HK-2 (cell line): Measurements from ENCODE around the gene MAMLD1.

Experiments
- DNase-seq: peaks from one replicate; pipeline ENCODE4 v3.0.0-alpha.2; 2018; ENCODE audit not compliant: unreplicated experiment

The MAMLD1 gene

DNA sequence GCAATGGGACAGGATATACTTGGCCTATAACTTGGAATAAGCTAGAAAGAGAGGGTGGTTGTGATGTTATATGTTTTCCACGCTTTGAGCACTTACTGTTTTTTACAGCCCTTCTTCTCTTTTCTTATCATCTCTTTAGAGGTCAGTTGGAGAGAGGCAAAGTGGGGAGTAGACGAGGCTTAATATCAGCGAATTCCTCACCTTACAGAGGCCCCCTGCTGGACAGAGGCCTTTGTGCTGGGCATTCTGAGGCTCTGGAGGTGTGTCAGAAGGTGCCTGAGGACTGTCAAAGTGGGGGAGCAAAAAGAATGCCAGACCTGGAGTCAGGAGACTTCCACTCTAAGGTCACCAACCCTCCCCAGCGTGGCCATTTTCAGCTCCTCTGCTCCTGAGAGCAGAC, 42.5 kb downstream of the MAMLD1 start:
- DNase-seq: no peak

DNA sequence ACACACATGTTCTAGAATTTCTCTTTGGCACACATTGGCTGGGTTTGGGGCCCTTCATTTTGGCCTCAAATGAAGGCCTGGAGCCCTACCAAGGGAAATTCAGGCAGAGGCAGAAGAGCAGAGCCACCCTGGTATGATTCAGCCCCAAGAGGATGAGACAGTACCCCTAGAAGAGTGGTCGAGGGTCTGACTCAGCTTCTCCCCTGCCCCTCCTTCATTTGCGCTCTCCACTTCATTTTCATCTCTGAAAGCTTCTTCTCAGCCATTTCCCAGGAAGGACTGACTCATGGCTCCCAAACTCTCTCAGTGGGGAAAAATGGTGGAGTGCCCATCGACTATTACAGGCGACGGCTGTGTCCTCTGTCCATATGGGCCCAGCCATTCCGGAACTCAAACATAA, 43.5 kb downstream of the MAMLD1 start:
- no peak for DNase-seq

DNA sequence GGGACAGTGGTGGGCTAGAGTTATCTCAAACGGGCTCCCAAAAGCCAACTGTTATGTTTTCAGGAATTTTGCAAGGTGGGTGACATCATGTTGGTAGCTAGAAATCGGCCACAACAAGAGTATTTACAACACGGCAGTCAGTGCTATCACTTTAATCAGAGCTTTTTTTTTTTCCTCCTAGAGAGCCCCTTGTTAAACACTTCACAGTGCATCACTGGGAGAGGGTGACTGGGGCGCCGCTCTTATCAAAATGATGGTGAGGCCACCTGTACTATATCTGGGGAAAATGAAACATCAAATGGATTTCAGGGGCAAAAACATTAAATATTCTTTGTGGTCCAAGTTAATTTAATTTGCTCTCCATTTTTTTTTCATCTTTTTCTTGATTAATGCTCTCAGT, 44.9 kb downstream of the MAMLD1 start:
- no peak for DNase-seq

DNA sequence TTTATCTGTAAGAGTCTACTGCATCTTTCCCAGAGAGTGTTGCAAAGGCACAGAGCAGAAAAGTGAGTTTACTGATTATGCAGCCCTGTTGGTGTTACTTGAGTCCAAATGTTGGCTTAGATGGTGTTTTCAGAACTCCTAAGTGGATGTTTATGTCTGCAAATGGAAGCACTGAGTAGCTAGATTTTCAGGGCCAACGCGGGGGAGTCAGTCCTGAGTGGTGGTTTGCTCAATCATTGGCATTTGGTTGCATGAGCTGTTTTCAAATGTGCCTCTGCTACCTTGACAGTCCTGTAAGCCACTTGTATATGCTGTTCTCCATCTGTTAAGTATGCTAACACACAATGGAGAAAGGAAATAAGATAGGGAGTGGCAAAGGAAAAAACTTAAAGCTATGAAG, 45.4 kb downstream of the MAMLD1 start:
- DNase-seq: no peak

DNA sequence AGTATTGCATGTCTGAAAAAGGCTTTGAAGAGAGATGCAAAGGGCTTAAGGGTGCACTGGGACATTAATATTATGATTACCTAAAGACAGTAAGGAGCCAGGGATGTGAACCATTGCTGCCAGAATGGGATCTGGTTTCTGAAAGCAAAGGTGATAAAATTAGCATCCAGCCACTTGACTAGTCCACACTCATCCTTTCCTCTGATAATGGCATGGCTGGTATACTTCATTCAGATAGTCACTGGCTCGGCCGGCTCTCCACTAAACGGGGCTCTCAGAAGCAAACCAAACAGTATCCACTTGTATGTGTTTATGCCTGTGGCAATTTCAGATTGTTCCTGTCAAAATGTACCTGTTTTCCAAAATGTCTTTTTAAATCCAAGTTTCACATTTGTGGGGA, 46.4 kb downstream of the MAMLD1 start:
- no peak for DNase-seq

DNA sequence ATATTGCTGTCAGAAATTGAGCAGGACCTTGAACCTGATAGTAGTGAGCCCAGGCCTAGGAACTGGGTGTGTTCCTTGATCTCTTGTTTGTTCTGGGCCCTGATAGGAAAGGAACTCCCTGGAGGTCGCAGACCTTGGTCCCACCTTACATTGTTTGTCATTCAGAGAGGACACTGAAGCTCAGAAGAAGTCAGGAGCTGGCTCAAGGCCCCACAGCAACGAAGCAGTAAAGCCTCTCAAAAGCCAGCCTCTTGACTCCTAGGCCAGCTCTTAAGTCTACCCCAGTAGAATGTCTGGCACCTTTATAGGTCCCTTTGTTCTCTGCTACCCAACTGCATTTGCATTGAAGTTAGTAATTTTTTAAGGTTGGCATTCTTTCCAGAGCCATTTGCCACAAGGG, 46.8 kb downstream of the MAMLD1 start:
- DNase-seq: no peak

DNA sequence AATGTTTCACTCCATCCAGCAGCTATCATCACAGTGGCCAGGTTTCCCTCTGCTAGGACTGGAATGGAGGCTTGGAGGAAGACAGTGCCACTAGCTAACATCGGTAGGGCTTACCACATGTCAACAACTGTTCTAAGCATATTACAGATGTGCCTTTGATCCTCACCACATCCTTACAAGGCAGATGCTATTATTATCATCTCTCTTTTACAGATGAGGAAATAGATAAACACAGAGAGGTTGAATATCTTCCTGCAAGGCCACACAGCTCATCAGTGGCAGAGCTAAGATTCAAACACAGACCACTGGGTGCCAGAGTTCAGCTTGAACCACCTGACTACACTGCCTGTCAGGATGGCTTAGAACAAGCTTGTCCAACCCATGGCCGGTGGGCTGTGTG, 47.4 kb downstream of the MAMLD1 start:
- no peak for DNase-seq

DNA sequence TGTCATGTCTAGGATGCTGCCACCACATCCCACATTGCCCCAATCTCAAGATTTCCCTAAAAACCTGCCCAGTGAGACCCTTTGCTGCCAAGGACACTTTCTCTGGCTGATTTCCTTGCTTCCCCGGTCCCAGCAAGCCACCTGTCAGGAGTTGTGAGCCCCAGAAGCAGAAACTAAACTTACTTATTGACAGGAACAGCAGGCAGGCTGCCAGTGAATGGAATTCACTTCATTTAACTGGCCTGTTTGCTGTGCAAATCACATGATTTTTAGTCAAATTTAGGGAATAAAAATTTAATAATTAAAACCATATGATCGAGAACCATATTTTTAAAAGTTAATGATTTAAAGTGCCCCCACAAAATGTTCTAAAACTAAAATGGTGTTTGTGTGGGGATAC, 48.5 kb downstream of the MAMLD1 start:
- no peak for DNase-seq

DNA sequence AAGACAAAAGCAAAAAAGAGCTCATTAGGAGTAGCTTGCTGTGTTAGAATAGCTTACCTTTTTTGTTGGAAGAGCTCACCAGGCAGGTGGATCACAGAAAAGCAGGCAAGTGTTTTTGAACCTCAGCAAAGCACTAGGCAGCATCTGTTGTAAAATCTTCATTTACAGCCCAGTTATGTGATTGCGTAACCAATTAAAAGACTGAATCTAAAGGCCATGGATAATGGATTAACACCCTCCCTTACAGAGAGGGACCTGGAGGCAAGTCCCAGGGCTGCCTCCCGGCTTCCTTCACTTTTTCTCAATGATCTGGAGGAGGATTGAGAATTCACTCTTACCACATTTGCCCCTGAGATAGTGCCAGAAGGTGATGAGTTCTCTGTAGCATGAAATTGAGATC, 51.1 kb downstream of the MAMLD1 start:
- no peak for DNase-seq

DNA sequence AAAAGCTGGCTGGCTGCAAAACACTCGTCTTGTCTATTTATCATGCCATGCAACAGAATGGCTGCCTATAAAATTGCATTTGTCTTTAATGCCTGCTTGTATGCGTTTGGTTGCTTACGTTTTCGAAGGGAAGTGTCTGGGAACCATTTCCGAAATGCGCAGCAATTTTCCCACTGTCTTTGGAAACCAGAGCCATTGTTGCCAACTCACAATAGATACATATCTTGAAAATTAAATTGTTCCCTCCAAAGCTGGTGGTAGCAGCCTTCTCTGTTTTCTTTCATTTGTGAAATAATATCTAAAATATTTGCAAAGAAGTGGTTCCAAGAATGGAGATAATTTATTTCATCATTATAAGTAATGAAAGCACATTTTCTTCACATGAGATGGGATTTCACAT, 53.4 kb downstream of the MAMLD1 start:
- DNase-seq: no peak

DNA sequence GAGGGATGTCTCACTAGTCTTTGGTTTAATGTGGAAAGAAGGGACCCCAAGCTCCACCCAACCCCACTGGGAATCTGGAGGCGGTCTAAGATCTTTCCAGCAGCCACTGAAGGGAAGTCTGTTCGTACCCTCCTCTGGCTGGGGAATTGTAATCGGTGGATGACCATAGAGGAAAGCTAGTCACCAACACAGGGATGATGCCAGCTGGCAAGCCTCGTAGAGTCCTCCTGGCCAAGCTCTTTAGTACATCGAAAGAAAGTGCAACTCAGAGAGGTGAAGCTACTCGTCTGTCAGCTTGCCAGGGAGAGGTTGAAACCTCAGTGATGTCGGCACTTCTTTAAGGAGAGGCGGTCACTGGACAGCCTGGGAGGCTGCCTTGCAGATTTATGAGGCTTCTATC, 58.7 kb downstream of the MAMLD1 start:
- no peak for DNase-seq

DNA sequence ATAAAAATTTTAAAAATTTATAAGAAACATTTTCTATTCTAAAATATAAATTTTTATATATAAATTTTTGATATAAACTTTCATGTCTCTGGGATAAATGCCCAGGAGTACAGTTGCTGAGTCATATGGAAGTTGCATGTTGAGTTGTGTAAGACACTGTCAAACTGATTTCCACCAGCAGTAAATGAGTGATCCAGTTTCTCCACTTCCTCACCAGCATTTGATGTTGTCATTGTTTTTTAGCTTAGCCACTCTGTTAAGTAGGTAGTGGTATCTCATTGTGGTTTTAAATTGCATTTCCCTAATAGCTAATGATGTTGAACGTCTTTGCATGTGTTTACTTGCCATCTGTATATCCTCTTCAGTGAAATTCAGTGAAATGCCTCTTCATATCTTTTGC, 66.5 kb downstream of the MAMLD1 start:
- no peak for DNase-seq

DNA sequence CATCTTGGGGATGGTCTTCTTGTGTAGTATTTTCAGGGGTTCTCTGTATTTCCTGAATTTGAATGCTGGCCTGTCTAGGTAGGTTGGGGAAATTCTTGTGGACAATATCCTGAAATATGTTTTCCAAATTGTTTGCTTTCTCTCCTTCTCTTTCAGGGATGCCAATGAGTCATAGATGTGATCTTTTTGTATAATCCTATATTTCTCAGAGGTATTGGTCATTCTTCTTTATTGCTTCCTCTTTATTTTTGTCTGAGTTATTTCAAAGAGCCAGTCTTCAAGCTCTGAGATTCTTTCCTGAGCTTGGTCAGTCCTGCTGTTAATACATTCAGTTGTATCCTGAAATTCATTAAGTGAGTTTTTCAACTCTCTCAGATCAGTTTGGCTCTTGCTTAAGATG, 73.1 kb downstream of the MAMLD1 start:
- DNase-seq: no peak

DNA sequence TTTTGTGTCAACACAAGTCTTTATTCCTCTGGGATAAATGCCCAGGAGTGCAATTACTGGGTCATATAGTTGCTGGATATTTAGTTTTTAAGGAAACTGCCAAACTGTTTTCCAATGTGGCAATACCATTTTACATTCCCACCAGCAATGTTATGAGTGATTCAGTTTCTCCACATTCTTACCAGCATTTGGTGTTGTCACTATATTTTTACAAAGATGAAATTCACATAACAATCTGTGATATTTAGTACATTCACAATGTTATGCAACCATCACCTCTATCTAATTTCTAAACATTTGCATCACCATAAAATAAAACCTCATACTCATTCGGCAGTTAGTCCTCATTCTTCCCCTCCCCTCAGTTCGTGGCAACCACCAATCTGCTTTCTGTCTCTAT, 75.0 kb downstream of the MAMLD1 start:
- DNase-seq: no peak

DNA sequence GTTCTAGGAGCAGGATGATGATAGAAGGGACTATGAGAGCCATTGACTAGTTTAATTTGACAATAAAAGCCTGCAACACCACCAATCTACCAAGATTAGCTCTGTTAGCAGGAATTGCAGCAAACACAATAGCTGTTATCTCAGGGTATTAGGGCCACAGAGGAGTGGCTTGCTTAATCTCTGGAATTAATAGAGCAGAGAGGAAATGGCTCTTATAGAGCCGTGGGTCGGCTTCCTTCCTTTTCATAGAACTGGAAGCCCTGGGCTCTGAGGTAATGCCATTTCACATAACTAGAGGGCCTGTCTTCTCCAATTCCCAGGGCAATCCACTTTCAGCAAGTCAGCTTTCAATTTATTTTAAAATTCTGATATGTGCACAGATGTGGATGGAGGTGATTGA, 83.0 kb downstream of the MAMLD1 start:
- no peak for DNase-seq

DNA sequence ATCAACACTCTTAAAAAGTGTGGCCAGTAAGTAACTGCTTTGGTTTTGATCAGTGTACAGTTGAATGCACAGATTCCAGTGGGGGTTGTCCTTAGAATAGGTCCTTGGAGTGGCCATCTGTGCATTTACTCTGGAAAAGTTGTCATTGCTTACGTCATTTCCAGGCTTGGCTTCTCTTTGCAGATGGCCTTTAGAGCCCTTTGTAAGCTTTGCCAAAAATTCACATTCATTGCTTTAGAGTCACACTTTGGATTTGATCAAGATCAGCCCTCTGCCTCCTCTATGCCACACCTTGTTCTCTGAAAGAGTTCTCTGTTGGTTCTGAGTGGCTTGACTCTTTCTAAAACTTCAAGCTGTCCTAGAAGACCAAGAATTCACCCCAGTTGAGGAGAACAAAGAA, 83.9 kb downstream of the MAMLD1 start:
- no peak for DNase-seq

DNA sequence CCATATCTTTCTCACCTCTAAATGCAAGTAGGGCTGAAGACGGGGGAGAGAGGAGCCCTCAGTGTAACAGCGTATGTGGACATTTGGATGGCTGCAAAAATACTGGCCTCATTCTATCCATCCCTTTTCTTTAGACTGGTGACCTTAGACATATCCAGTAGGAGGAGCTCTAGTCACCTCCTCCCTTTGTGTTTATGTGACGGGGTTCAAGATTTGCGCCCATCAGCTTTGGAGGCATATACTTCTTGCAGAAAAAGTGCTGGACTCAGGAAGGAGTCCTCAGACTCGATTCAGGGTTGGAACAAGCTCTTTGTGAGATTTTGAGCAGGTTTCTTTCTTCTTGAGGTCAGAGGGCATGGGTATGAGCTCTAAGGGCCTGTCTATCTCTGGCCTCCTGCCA, 86.2 kb downstream of the MAMLD1 start:
- no peak for DNase-seq

DNA sequence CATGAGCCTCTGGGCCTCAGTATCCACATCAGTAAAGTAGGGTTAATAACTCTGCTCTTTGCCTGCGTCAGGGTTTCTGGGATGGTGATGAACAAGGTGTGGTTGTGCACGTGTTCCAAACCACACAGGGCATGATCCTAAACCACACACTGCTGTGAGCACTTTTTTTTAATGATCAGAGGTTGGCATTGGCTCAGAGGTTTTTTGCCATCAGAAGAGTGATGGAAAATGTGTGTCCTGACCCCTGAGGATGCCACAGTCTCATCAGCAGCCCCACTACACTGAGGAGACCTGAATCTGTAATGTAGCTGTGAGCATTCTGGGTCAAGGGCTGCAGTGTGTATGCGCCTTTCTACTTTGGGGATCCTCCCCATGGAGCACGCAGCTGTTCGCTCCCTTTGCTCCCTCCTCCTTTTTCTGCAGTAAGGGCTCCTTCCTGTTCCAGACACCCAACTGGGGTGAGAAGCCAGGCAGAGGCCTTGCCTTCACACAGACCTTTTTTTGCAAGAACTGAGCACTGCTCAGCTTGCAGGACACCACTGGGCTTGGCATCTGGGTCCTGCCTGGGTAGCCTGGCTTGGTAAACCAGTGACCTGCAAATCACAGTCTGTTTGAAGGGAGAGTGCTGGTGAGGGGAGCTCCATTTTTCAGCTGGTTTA, 87.5 kb downstream of the MAMLD1 start:
- no peak for DNase-seq

DNA sequence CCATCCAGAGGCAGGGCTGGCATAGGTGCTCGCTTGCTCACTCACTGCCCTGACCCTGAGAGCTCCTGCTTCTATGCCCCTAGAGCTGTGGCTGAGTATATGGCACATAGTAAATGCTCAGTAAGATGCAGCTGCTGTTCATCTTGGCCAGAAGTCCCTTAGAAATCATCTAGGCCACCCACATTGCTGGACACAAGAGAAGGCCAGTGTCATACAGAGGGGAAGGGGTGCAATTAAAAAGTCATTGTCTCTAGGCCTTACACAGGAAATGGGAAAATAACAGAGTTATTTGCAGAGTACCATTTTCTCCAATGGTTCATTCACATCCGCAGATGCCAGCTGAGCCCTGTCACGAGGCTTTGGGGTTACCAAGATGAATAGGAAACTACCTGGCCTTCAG, 88.8 kb downstream of the MAMLD1 start:
- DNase-seq: no peak

DNA sequence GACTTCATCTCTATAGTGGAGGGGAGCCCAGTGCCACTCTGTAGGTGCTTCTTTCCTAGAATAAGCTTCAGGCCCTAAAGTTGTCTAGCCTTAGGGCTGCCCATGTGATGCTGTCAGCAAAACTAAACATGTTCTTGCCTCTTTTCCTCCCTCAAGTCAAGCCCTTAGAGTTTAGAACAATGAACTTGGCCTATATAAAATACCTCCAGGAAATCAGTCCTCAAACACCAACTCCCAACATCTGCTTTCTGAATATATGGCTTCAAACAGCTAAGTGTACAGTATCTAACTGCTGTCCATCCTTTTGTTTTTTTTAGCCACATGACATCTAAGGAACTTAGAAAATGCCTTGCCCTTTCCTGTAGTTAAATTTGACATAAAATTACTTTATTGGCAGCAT, 91.0 kb downstream of the MAMLD1 start:
- DNase-seq: no peak

DNA sequence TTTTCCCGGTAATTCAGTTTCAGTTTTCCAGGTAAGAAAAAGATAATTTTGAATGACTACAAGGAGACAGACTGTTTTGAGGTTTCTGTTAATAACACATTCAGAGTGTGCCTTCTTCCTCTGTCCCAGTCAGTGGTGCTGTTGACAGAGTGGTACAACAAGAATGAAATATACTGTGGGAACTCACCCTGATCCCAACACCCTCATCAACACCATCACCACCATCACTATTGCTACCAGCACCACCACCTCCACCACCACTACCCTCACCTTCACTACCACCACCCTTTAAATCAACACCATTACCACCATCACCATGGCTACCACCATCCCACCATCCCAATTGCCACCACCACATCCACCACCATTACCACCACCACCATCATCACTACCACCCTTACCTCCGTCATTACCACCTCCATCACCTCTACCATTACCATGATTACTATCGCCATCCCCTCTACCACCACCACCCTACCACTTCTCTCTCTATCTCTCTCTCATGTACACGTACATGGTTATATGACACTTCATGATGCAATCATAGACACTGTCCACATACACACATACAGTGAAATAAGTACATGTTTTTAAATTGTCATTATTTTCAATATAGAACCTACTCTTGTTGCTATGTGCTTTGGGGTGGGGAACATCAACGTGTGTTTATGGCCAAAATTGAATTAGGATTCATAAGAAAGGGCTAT, 91.5 kb downstream of the MAMLD1 start:
- no peak for DNase-seq

DNA sequence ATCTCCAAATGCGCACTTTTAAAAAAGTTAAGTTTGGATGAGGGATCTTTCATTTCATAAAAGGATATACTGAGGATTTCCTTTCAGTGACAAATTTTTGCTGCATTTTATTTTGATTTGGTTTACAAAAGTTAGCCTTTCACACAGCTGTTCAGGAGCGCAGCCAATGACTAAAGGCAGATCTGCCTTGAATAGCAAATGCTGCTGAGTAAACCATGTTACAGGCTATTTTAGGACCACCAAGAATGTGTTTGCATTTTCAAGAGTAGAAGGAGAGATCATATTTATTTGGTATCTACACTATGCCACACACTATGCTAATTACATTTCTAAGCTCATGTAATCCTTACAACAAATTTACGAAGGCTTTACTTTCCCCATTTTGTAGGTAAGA, 92.1 kb downstream of the MAMLD1 start:
- no peak for DNase-seq

DNA sequence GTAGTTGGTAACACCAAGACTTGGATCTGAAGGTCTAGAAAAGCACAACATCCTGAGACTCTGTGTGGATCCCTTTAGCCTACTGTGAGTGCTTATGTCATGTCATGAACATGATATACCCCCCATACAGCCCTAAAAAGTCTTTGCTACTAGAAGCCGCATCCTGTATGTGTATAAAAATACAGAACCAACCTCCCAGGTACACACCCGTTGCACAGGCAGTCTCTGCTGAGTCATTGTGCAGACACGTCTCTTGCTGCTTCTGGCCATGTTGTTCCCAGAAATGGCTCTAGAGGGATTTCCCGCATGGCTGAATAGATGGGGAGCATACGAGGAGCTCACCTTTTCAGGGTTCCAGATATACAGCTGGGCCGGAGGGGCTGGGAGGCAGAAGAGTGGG, 93.3 kb downstream of the MAMLD1 start:
- no peak for DNase-seq

DNA sequence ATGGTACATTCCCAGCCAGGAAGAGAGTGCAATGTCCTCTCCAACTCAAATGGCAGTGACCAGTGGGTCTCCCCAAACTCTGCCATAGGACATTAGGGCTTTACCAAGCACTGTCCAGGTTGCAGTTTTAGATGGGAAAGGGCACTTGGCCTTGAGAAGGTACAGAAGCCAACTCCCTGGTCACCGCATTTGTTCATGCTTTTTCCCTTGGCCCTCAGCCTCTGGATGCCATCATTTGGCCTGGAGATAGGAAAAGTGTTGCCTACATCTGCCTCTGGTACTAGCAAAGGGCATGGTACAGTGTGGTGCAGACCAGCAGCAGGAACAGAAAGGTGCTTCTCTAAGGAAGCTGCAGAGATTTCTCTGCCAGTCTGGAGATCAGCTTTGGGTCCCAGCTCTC, 93.8 kb downstream of the MAMLD1 start:
- DNase-seq: no peak
